ENCODE data around the gene CPN2.

GRCh38 chr3:194323785-194324735 is 27.1 kb downstream of the CPN2 start:
- TF ChIP-seq, protein P1, sequence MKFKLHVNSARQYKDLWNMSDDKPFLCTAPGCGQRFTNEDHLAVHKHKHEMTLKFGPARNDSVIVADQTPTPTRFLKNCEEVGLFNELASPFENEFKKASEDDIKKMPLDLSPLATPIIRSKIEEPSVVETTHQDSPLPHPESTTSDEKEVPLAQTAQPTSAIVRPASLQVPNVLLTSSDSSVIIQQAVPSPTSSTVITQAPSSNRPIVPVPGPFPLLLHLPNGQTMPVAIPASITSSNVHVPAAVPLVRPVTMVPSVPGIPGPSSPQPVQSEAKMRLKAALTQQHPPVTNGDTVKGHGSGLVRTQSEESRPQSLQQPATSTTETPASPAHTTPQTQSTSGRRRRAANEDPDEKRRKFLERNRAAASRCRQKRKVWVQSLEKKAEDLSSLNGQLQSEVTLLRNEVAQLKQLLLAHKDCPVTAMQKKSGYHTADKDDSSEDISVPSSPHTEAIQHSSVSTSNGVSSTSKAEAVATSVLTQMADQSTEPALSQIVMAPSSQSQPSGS (IDR thresholded peaks at IDR 0.05; ENCODE audit: low read length), result no peak
- TF ChIP-seq RFX5 (IDR thresholded peaks at IDR 0.05; ENCODE audit: borderline replicate concordance, low read depth, low read length) (no peak), JUND (IDR thresholded peaks at IDR 0.05; ENCODE audit: low read length) (no peak), KDM5A (IDR thresholded peaks at IDR 0.05; ENCODE audit: low read length) (no peak), MAFK (IDR thresholded peaks at IDR 0.05; ENCODE audit: low read depth, low read length) (no peak), TAF1 (IDR thresholded peaks at IDR 0.05; ENCODE audit: low read depth, low read length) (no peak), YY1 (IDR thresholded peaks at IDR 0.05; ENCODE audit: low read depth, low read length) (no peak), POLR2A (IDR thresholded peaks at IDR 0.05; ENCODE audit: control extremely low read depth in 1 of 2, low read depth in 2 of 2, low read length in 2 of 2) (no peak)
- TF ChIP-seq, protein P2, sequence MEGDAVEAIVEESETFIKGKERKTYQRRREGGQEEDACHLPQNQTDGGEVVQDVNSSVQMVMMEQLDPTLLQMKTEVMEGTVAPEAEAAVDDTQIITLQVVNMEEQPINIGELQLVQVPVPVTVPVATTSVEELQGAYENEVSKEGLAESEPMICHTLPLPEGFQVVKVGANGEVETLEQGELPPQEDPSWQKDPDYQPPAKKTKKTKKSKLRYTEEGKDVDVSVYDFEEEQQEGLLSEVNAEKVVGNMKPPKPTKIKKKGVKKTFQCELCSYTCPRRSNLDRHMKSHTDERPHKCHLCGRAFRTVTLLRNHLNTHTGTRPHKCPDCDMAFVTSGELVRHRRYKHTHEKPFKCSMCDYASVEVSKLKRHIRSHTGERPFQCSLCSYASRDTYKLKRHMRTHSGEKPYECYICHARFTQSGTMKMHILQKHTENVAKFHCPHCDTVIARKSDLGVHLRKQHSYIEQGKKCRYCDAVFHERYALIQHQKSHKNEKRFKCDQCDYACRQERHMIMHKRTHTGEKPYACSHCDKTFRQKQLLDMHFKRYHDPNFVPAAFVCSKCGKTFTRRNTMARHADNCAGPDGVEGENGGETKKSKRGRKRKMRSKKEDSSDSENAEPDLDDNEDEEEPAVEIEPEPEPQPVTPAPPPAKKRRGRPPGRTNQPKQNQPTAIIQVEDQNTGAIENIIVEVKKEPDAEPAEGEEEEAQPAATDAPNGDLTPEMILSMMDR (IDR thresholded peaks at IDR 0.05; ENCODE audit: control extremely low read depth in 1 of 3, insufficient read depth in 1 of 3, low read depth in 1 of 3, low read length in 3 of 3), result no peak

All from H1 (cell line).